Uterus (tissue), 2 donors: ENCODE results near the gene PREX1.

ENCODE experiments used
- CTCF ChIP-seq, 4 experiments: fragments of 200-600 bp in 2 of 4; fragments of 450-650 bp in 2 of 4; sonication (generic) in 2 of 4; IDR thresholded peaks; one replicate each; pipeline ENCODE4 v1.5.1; 2016 to 2019; ENCODE audit warnings: antibody characterized with exemption in 4 of 4, mild to moderate bottlenecking in 2 of 4, moderate library complexity in 1 of 4
- POLR2A ChIP-seq, 2 donors: fragments of 450-650 bp; IDR thresholded peaks; one replicate each; pipeline ENCODE4 v1.6.1; 2016; ENCODE audit warnings: antibody characterized with exemption in 2 of 2, mild to moderate bottlenecking in 1 of 2, moderate library complexity in 1 of 2

- TF ChIP-seq CTCF (IDR thresholded peaks at IDR 0.05) = no peak
- no peak for TF ChIP-seq POLR2A (IDR thresholded peaks at IDR 0.05)
Measured at GRCh38 chr20:48822879-48823385, 4.9 kb downstream of the PREX1 start.
